GM18526 (cell line): ENCODE results near the gene KLC3.

Source experiments
- POLR2A ChIP-seq: IDR thresholded peaks from 3 replicates; pipeline ENCODE4 v1.6.1; 2011; ENCODE audit not compliant: insufficient read length; ENCODE audit errors: extremely low read depth

The KLC3 gene

GRCh38 chr19:45306518-45307027 lies 34.0 kb upstream of the KLC3 start:
- no peak for TF ChIP-seq POLR2A

GRCh38 chr19:45307361-45307760 lies 33.2 kb upstream of the KLC3 start:
- no peak for TF ChIP-seq POLR2A

- TF ChIP-seq POLR2A: no peak
These were observed 28.9 kb upstream of the KLC3 start for GRCh38 chr19:45311621-45312020.

GRCh38 chr19:45314708-45315245 lies 25.8 kb upstream of the KLC3 start:
- TF ChIP-seq POLR2A: no peak

GRCh38 chr19:45315304-45315703 lies 25.2 kb upstream of the KLC3 start:
- TF ChIP-seq POLR2A: no peak

GRCh38 chr19:45320997-45321775 lies 19.4 kb upstream of the KLC3 start:
- TF ChIP-seq POLR2A: no peak

GRCh38 chr19:45321848-45322247 lies 18.7 kb upstream of the KLC3 start:
- no peak for TF ChIP-seq POLR2A

GRCh38 chr19:45322311-45322710 lies 18.2 kb upstream of the KLC3 start:
- TF ChIP-seq POLR2A: no peak

GRCh38 chr19:45322744-45323281 lies 17.7 kb upstream of the KLC3 start, which contains the start of gene CKM:
Gene CKM, minus strand, starts transcription at chr19:45322875. Its CDS starts 3,162 bp downstream, at chr19:45319713.
- no peak for TF ChIP-seq POLR2A

GRCh38 chr19:45323671-45324081 lies 16.9 kb upstream of the KLC3 start:
- TF ChIP-seq POLR2A: no peak

GRCh38 chr19:45324349-45324907 lies 16.1 kb upstream of the KLC3 start:
- TF ChIP-seq POLR2A: no peak

GRCh38 chr19:45327404-45328143 lies 13.0 kb upstream of the KLC3 start:
- no peak for TF ChIP-seq POLR2A

- no peak for TF ChIP-seq POLR2A
These were observed 9.1 kb upstream of the KLC3 start for GRCh38 chr19:45331411-45331810.

- no peak for TF ChIP-seq POLR2A
These were observed 6.8 kb upstream of the KLC3 start for GRCh38 chr19:45333609-45334303.
